ENCODE measurements around the gene ADAM8.

GRCh38 chr10:133316732-133317131 is 40.1 kb upstream of the ADAM8 start:
- no peak for TF ChIP-seq EZH2 (IDR thresholded peaks at IDR 0.05; ENCODE audit: borderline replicate concordance, insufficient read depth, low read depth, low read length, poor library complexity, severe bottlenecking)
- no peak for TF ChIP-seq CTCF (IDR thresholded peaks at IDR 0.05)
